Measurements from ENCODE around the gene CNTNAP2.
A peak's percentile ranks its signal among the peaks of the same experiment; 100 is the strongest.

Gene CNTNAP2

GRCh38 chr7:147813316-147813715, 1696.7 kb downstream of the CNTNAP2 start:
- no peak for DNase-seq

- no peak for DNase-seq
These were observed 1701.7 kb downstream of the CNTNAP2 start for GRCh38 chr7:147818317-147818716.

DNA sequence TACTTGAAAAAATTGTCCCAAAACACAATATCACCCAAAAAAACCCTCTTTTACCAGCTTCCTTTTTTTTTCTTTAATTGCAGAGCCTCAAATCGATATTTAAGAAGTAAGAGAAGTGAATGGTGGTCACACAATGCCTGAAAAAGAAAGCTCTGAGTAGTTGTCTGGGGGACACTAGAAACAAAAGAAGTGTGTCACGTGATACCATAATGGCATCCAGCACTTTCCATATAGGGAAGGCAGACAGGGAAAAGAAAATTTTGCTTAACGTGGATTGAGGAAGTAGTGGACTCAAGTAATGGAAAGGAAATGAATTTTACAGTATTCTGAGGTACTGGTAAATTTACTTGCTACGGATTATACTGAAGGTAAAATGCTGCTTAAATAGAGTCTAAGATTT, 1708.1 kb downstream of the CNTNAP2 start:
- DNase-seq, result no peak

DNA sequence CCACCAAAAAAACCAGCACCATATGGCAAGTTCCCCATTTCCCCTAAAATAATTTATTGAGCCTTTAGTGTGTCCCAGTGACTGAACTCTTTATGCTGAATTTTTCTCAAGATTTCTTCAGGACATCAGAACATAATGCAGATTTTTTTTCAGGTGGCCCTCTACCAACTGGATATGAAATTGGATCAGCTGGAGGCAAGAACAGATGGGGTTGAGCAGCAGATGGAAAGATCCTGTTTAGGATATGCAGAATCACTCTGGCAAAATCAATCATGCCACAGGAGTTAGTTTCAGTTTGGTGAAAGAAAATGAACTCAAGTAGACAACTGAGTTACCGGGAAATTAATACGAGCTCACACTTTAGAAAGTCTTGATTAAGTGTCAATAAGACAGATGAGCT, 1712.4 kb downstream of the CNTNAP2 start:
- DNase-seq, result no peak

GRCh38 chr7:147833557-147833956, 1717.0 kb downstream of the CNTNAP2 start:
- no peak for DNase-seq

DNA sequence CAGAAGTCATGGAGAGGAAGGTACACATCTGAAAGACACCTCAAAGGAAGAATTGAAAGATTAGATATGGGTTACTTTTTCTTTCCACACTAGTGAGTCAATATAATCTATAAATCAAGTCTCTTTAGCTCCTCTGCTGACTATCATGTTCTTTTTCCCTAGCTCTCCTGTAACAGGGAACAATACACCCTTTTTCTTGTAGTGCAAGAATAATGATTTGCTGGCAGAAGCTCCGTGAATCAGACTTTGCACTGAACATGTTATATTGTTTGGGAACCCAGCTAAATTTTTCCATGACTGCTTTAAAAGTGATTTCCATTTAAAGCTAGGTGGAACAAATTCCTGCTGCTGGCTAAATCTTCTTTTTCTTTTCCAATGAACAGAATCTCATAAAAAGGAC, 1717.4 kb downstream of the CNTNAP2 start:
- no peak for DNase-seq

- DNase-seq, result no peak
These were observed 1736.2 kb downstream of the CNTNAP2 start for GRCh38 chr7:147852833-147853232.

DNA sequence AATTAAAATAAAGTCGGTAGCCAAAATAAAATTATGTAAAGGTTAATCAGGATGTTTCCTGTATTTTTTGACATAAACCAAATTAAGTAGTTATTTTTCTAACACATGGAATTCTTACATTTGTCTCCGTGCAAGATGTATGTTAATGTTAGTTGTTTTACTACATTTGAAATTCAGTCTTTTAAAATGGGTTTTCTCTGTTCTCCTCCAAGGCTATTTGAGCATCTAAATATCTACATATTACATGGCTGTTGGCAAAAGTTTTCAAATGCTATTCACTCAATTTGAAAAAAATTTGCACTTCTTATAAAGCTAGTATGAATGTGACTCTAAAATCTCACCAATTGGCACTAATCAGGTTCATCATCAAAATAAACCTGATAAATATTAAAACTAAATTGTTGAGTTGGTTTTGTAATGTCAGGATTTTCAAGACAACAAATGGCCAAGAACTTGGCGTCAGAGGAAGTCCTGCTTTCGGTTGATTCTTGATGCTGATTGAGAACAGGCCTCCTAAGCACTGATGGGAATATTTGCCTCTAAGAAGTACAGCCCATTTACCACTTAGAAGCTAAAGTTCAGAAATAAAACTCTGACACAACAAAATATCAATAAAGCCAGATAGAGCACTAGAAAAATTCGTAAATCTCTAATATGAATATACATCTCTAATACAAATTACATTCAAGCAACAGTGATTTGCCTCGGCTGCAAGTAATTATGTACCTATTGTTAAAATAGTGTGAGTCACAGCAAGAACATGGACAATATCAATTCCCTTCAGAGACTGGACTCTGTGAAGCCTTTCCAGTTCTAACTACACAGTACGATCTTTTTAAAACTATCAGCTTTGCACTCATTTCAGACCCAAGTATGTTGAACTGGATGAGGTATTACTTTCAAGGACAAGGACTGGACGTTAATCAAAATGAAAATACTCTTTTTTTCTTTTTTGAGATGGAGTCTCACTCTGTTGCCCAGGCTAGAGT, 1740.8 kb downstream of the CNTNAP2 start:
- no peak for DNase-seq

GRCh38 chr7:147858421-147858820, 1741.8 kb downstream of the CNTNAP2 start:
- DNase-seq, result peak; percentile 31

DNA sequence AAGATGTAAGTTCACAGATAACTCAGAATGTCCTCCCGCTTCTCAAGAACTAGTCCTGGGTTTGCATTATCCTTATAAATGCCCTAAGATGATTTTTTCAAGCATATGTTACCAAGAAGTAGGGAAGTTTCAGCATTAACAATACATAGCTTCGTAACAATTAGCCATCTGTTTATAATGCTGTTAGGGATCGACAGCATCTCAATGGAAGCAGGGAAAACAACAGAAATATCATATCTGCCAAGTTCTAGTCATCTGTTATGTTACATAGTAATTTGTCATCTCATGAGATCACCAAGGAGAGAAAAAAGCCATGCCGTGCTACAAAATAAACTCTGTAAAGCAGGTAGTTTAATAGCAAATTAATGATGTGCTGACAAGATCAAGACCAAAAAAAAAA, 1742.4 kb downstream of the CNTNAP2 start:
- DNase-seq, result peak; percentile 23

DNA sequence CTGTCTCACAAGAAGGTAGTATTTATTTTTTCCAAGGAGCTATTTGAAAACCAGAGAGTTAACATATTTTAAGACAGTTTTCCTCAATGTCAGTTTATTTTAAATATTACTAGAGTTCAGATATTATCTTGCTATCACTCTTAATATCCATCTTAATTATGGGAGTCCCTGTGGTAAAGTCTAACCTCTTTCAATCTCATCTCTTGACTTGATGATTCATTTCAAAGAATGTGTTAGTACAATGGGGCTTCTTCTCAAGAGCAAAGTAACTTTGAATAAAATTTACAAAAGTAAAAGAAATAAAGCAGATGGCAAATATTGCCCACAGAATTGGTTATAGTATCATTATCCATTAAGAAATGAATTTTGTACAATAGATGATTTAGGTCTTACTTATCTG, 1742.9 kb downstream of the CNTNAP2 start:
- DNase-seq, result peak; percentile 27

DNA sequence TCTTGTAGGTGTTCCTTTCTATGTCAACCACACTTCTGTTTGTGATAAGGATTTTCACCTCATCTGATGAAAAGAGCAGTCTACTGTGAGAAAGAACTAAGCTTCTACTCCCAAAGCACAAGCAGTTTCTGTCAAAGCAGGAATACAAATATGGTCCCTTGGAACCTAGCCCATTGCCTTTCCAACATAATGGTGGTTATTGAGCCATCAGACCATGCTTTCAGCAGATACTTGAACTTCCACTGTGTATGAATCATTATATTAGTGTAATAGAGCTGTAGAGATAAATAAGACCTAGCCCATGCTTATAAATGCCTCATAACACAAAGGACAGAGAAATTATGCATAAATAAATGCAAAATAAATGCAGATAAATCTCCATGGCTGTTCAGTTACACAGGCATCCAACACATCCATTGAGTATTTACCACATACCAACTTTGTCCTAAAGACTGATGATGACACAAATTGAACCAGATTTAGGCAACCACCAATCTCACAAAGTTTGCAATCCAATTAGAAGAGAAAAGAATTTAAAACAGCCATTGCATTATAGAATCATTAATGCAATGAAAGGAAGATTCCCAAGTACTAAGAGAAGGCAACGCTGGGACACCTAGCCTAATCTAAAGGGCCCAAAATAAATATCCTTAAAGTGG, 1744.6 kb downstream of the CNTNAP2 start:
- DNase-seq, result peak; percentile 81

DNA sequence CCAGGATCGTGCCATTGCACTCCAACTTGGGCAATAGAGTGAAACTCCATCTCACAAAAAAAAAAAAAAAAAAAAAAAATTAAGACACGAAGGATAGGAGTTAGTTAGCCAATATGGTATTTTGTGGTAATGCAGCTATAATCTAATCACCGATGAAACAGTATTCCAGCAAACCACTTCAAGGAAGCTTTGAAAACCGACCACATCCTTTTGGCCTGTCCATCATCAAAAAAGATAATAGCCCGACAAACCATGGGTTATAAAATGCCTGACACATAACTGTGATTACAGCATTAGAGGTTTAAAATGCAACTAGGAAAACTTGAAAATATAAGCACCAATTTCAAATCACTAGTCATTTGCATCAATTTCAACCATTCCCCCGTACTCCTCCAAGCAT, 1745.3 kb downstream of the CNTNAP2 start:
- no peak for DNase-seq

- DNase-seq, result no peak
These were observed 1752.9 kb downstream of the CNTNAP2 start for GRCh38 chr7:147869456-147869855.

DNA sequence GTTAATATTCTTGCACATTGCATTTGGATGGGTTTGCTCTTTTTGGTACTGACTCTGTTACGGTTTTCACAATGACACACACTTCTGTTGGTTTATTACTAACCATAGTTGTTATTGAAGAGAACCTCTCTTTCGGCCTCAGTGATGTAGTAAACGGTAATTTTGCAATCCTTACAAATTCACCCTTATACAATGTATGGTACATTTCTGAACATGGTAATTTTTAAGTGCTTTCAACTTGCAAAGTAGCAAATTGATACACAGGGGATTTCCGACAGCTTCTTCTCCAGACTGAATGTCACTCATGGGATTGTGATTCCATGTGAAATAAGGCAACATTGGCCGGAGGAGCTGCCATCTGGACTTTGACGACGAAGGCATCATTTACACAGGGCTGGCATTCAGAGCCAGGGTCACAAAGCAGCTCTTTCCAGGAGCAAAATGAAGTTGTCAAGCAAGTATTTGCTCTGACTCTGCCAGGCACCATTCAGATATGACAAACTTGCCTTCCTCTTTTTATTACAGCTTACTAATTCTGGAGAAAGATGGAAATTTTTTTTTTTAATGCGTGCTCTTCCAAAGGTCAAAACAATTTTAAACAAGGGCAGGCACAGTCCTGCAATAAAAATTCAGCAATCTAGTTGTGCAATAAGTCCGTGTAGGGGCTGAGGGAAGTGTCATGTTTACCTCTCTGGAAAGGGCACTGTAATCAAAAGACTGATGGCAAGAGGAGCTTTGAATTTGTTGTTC, 1762.5 kb downstream of the CNTNAP2 start:
- DNase-seq, result no peak

DNA sequence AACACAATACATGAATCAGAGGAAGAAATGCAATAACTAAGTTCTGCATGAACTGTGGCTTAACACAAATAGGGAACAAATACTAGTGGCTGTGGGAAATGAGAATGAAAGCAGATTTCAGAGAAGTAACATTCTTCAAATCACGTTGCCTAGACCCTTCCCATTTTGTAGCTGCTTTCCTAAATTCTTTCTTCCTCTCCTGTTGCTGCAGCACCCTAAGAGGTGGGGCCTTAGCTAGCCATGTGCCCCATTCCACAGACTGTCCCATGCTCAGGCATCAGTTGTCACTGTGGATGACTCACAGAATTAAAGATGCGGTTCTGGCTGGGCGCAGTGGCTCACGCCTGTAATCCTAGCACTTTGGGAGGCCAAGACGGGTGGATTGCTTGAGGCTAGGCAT, 1769.3 kb downstream of the CNTNAP2 start:
- no peak for DNase-seq

DNA sequence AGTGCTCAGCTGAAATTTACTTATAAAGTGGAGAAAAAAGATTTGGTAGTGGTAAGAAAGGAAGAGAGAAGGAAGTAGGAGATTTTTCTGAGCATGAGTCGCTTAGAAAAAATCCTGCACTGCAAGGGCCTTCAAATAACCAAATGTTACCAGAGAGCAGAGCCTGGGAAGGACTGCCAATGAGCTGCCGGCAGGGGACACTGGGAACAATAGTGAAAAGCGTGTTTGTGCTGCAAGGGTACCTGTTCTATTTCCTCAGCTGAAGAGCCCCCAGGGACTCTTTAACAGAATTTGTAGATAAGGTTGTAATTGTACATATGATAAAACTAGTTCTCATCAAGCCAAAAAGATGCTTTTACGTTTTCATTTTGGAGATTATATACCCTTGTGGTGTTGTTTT, 1777.7 kb downstream of the CNTNAP2 start:
- peak; percentile 47 for DNase-seq

- no peak for DNase-seq
These were observed 1779.5 kb downstream of the CNTNAP2 start for GRCh38 chr7:147896121-147896520.

- no peak for DNase-seq
These were observed 1787.1 kb downstream of the CNTNAP2 start for GRCh38 chr7:147903536-147904218.

- no peak for DNase-seq
These were observed 1787.6 kb downstream of the CNTNAP2 start for GRCh38 chr7:147904219-147904576.

- DNase-seq, result no peak
These were observed 1793.0 kb downstream of the CNTNAP2 start for GRCh38 chr7:147909431-147910148.

DNA sequence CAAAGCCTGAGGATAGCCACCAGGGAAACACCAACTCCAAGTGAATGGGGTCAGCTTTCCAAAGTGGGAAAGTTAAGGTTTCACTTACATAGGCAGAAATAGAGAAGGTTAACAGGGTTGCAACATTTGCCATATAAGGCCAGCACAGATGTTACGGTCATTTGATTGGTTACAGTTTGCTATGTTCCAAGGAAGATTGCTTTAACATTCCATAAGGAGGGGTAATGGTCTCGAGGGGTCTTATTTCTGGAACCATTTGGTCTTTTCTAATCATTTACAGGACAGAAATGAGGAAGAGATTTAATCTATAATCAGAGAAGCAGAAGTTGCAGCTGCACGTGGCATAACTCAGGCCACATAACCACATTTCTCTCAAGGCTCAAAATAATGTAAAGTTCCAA, 1794.6 kb downstream of the CNTNAP2 start:
- DNase-seq, result peak; percentile 66

Data from fibroblast of skin of right biceps (primary cell).